Frontal cortex (tissue), 4 donors: ENCODE results near the gene CLCF1. TPM values are rescaled to one million over a fixed set of nuclear protein-coding genes. Genes with fewer than 3 reads are reported as not detected.
A peak's percentile ranks its signal among the peaks of the same experiment; 100 is the strongest.

ENCODE experiments used
- DNase-seq, 2 donors: peaks; one replicate each; pipeline ENCODE4 v3.0.0; 2012; ENCODE audit warnings: low spot score in 2 of 2
- FAIRE-seq: peaks from 2 replicates; lab custom pipeline; 2012; peaks lifted over from hg19 to GRCh38; lab: Jason Lieb, UNC
- total RNA-seq: library from RNA; depleted of rRNA; stranded (reverse); fragments of >200 nt; gene quantifications from one replicate; pipeline ENCODE4 v1.2.3, GENCODE V29; 2014
- donor health status: control.
- donor health status: control.
- donor health status: control.

CLCF1 gene
- total RNA-seq, 1 donor from 2014 or later: under 0.01 TPM

DNA sequence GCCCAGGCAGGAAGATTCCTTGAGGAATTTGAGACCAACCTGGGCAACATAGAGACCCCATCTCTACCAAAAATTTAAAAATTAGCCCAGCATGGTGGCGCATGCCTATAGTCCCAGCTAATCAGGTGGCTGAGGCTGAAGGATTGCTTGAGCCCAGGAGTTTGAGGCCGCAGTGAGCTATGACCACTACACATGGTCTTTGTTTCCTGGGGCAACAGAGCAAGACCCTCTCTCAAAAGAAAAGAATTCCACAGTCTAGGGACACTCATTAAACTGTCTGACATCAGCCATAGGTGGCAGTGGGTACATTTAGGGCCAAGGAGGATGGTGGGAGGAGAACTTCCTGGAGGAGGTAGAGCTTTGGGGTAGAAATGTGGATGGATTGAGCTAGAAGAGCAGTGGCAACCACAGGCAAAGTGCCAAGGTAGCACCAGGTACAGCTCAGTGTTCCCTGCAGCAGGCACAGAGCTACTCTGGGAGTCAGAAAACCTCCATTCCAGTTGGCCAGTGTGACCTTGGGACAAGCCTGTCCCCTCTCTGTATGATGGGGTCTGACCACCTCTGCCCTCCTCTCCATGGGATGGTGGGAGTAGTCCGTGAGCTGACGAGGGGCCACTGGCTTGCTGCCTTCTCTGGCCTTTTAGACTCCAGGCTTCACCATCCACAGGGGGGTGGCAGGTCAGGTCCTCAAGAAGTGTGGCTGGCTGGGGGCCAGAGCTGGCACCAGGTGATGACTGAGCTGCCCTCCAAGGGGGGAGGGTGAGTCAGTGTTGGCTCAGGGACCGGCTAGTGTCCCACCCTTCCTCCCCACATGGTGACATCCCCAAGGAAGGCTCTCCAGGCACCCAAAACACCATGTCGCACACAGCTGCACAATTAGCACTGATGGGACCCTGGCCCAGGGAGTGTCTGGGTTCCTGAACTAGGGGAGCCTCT lies 3.7 kb upstream of the CLCF1 start:
- DNase-seq (no peak), FAIRE-seq (no peak)

DNA sequence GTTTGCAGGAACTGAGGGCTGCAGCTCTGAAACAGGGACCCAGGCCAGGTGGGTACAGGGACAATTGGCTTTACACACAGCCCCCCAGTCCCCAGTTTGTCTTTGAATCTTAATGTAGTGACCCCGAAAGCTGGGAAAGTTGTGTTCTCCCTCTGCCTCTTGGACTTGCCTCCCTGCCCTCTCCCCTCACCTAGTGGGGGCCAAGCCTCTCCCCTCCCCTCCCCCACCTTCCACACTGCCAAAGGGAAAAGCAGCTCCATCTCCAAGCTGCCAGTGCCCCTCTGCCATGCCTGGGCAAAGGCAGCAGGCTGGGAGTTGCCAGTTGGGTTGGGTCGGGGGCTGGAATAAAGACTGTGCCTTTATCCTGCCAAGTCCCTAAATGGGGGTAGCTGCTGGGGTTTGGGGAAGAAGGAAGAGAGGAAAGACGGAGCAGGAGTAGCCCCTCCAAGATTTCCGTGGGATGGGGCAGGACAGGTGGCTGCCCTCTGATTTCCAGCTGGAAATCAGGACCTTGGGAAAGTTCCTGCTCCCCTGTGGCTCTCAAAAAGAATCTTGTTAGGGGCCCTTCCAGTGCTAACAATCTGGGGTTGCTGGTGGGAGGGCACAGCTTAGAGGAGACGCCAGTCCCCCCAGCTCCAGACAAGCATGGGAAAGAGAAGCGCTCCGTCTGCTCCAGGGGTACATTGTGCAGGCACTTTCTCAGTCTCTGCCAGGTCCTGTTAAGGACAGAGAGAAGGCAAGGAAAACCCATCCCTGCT lies 2.8 kb upstream of the CLCF1 start:
- no peak for DNase-seq
- no peak for FAIRE-seq

DNA sequence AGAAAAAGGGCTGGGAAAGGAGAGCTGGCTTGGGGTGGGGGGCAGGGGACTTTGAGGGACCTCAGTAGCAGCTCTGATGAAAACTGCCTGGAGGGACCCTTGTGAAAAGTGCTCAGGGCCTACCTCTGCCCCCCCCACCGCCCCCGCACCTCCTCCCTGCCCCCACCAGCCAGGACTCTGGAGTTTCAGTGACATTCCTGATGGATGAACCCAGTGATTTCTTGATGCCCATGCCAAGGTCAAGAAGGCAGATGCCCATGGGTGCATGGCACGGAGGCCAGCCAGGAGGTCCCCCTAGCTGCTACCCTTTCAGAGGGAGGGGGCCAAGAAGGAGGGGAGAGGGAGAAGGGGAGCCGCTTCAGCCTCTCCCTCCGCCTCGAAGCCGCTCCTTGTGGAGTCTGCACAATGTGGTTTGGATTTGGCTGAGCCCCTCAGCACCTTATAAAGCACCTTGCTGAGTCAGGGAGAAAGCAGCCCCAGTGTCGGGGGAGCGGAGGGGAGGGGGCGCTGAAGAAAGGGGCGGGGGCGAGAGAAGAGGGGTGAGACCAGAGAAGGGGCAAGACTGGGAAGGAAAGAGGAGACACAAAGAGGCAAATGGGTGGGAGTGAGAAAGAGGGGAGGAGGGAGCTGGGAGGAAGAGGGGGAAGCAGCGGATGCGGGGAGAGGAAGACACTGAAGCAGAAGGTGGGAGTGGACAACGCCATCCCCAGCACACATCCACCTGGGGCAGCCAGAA lies 2.1 kb upstream of the CLCF1 start:
- no peak for FAIRE-seq
- DNase-seq: no peak

- FAIRE-seq: no peak
- no peak for DNase-seq
Observed at GRCh38 chr11:67374571-67375281, 1.3 kb upstream of the CLCF1 start.

- DNase-seq: peak; percentile 60 to 78
- FAIRE-seq: no peak
Observed at GRCh38 chr11:67373648-67374570, 511 bp upstream of the CLCF1 start.

DNA sequence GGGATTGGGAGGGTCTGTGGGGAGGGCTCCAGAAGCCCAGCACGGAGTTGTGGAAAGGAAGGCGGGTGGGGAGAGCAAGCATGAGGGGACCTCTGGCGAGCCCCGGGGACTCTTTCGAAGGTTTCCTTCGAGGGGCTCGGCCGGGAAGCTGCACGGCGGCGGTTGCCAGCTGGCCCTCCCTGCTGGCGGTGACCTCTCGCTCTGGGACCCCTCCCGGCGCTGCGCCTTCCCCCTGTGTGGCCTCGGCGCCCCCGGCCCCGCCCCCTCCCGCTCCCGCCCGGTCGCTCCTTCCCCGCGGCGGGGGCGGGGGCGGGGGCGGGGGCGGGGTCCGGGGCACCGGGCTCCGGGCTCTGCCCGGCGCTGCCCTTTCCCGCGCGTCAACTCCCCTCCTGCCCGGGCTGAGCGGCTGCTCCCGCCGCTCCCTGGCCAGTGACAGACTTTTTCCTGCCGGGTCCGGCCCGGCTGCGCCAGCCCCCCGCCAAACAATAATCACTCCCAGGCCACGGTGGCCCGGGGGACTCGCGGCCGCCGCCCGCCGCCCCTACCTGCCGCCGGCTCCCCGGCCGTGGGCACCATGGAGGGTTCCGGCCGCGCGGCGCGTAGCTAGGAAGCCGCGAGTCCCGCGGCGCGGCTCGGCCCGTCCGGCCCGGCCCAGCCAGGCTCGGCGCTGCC lies 941 bp downstream of the CLCF1 start:
- DNase-seq (peak in 1 of 2 donors; percentile 74), FAIRE-seq (no peak)

DNA sequence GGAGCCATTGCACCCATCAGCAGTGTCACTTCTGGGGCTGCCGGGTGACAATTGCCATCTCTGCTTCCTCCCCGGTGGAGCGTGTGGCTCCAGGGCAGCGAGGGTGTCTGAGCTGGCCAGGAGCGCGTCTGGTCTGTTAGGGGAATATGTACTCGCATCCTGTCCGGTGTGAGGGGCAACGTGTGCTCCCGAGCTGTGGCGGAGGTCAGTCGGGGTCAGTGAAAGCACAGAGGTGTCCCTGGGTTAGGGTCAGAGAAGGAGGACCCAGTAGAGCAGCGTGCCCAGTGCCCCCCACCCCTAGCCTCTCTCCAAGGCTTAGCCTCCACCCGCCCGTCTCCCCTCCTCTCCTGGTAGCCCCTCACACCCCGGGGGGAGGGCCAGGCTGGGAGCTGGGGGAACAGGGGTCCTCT lies 1.5 kb downstream of the CLCF1 start:
- DNase-seq (no peak), FAIRE-seq (no peak)

DNA sequence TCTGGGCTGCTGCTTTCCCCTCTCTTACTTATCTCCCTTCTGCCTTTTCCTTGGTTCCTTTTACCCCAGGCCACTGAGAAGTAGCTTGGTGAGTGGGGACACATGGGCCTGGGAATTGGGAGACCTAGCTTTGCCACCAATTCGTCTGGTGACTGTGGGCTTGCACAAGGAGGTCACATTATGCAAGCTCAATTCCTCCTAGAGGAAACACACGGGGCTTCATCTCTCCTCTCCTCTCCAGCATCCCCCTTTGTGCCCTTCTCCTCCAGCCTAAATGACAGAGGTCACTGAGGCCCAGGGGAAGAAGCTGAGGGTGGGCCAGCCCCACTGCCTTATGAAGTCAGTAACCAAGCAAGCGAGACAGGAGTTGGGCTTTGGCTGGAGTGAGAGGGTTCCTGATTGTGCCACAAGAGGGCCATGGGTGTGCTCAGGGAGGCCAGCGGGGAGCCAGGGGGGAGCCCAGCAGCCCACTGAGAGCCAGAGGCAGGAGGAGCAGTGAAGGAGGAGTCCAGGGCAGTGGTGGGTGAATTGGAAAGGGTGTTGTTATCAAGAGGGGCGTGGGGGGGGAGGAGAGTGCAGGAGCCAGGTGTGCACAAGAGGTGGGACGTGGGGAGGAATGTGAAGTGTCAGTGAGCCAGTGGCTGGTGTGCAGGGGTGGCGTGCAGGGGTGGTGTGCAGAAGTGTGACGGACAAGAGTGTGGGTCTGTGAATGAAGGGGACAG lies 2.0 kb downstream of the CLCF1 start:
- DNase-seq (no peak), FAIRE-seq (no peak)

GRCh38 chr11:67370351-67371076 lies 2.9 kb downstream of the CLCF1 start:
- FAIRE-seq: no peak
- no peak for DNase-seq

DNA sequence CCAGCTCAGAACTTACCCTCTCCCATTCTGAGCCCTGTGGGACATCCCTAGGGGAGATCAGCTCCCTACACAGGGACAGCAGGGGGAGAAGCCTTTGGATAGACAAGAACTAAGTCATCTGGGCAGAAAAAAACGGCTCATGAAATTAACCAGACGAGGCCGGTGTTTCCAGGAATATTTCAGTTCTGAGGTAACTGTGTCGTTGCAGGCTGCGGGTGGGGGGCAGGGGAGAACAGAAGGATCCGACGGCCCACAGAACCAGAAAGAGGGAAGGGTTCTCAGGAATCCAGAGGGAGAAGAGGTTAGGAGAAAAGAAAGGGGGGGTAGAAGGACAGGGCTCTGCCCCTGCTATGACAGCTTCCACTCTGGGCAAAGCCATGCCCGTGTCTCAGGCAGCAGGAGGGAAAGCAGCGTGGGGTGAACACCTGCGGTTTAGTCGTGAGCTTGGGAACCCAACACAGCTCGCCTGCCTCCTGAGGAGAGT lies 3.6 kb downstream of the CLCF1 start:
- no peak for FAIRE-seq
- DNase-seq: no peak

GRCh38 chr11:67369275-67369674 lies 4.1 kb downstream of the CLCF1 start:
- DNase-seq (no peak), FAIRE-seq (no peak)

DNA sequence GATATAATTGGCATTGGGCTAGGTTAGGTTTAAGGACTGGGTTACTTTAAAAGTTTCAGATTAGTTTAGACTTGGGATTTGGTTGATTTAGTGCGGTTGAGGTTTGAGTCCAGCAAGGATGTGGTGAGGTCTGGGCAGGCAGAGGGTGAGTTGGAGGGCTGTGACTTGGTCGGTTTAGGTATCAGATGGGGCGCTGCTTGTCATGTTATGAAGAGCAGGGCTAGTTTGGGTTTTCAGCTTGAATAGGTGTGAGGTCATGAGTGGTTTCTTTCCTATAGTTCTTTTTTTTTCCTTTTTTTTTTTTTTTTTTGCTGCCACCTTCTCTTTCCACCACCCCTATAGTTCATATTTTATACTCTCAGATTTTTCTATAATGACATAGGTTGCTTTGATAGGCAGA lies 4.8 kb downstream of the CLCF1 start:
- FAIRE-seq (no peak), DNase-seq (no peak)

- DNase-seq (no peak), FAIRE-seq (no peak)
Observed at GRCh38 chr11:67367761-67368227, 5.6 kb downstream of the CLCF1 start.

DNA sequence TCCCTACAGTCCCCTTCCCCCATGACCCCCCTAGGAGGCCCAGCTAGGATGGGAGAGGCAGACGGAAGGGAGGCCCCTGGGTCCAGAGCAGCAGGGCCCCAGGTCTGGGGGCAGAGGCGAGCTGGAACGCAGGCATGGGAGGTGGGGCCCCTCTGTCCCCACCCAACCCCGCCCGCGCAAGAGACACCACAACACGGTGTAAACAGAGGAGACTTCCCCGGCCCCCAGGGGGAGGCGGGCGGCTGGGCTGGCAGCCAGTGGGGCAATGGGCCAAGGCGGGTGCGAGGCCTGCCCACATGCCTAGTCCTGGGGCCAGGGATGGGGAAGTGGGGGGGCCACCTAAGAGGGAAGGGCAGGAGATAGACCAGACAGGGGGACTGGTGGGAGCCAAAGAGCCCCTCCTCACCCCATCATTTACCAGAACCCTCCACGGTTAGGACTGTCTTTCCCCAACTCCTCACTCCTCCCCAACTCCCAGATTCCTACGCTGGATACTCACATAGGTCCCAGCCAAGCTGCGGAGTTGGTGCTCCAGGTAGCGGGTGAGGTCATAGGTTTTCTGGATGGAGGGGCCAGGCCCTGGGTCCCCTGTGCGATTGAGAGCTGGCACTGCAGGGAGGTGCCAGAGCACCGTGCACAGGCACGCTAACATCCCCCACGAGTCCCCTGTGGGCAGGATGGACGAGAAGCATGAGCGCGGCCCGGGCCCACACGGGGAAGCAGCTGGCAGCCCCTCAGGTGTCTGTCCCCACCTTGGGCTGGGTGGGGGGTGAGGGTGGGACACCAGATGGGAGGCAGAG lies 6.2 kb downstream of the CLCF1 start:
- DNase-seq: no peak
- FAIRE-seq: no peak

- no peak for FAIRE-seq
- DNase-seq: no peak
Observed at GRCh38 chr11:67366546-67366945, 6.9 kb downstream of the CLCF1 start.
